Fibroblast of skin of right biceps (primary cell): ENCODE data around the gene PTGS2.
"Not testable (repeated sequence)": the region's sequence is repeated elsewhere in the genome, so short reads cannot be mapped to it uniquely, and the experiment has no call there.

Source experiments
- DNase-seq: peaks from one replicate; pipeline ENCODE4 v3.0.0-alpha.2; 2013

The PTGS2 gene

GRCh38 chr1:186669784-186670183, 10.4 kb downstream of the PTGS2 start:
- DNase-seq, result not testable (repeated sequence)

GRCh38 chr1:186664217-186664616, 16.0 kb downstream of the PTGS2 start:
- not testable (repeated sequence) for DNase-seq

- peak; percentile 49 for DNase-seq
These were observed 17.5 kb downstream of the PTGS2 start for GRCh38 chr1:186662752-186663151.

- no peak for DNase-seq
These were observed 20.3 kb downstream of the PTGS2 start for GRCh38 chr1:186659890-186660341.

- DNase-seq, result no peak
These were observed 21.2 kb downstream of the PTGS2 start for GRCh38 chr1:186658999-186659398.

GRCh38 chr1:186657481-186657880, 22.7 kb downstream of the PTGS2 start:
- DNase-seq, result no peak

GRCh38 chr1:186655876-186656275, 24.3 kb downstream of the PTGS2 start:
- no peak for DNase-seq

GRCh38 chr1:186654741-186655140, 25.5 kb downstream of the PTGS2 start:
- no peak for DNase-seq

- no peak for DNase-seq
These were observed 26.9 kb downstream of the PTGS2 start for GRCh38 chr1:186653312-186653711.

GRCh38 chr1:186648613-186649012, 31.6 kb downstream of the PTGS2 start:
- DNase-seq, result no peak

GRCh38 chr1:186647985-186648384, 32.2 kb downstream of the PTGS2 start:
- DNase-seq, result not testable (repeated sequence)

- peak; percentile 68 for DNase-seq
These were observed 36.6 kb downstream of the PTGS2 start for GRCh38 chr1:186643614-186644013.

- not testable (repeated sequence) for DNase-seq
These were observed 42.7 kb downstream of the PTGS2 start for GRCh38 chr1:186637567-186637966.

- no peak for DNase-seq
These were observed 43.4 kb downstream of the PTGS2 start for GRCh38 chr1:186636786-186637185.

- DNase-seq, result no peak
These were observed 45.7 kb downstream of the PTGS2 start for GRCh38 chr1:186634511-186634910.

- DNase-seq, result no peak
These were observed 47.1 kb downstream of the PTGS2 start for GRCh38 chr1:186633116-186633515.

- no peak for DNase-seq
These were observed 50.9 kb downstream of the PTGS2 start for GRCh38 chr1:186629341-186629740.

GRCh38 chr1:186628910-186629309, 51.3 kb downstream of the PTGS2 start:
- DNase-seq, result no peak

GRCh38 chr1:186627019-186627418, 53.2 kb downstream of the PTGS2 start:
- no peak for DNase-seq

- DNase-seq, result no peak
These were observed 53.8 kb downstream of the PTGS2 start for GRCh38 chr1:186626356-186626932.

GRCh38 chr1:186623551-186623950, 56.7 kb downstream of the PTGS2 start:
- DNase-seq, result no peak
